IMR-90 (cell line): Measurements from ENCODE around the gene CIZ1. TPM values are rescaled to one million over a fixed set of nuclear protein-coding genes. Genes with fewer than 3 reads are reported as not detected.

Experiments used
- ATAC-seq: fragments of 200-7000 bp; cut with Tn5 transposase; 2 replicates; pipeline ENCODE4 v1.9.1; 2020; ENCODE audit warnings: low read depth, mild to moderate bottlenecking, moderate library complexity
- BruUV-seq: library from RNA; stranded (reverse); fragments of 400-500 nt; replicated peaks from 2 replicates; lab custom pipeline; 2021; lab: Mats Ljungman, UMichigan
- CTCF ChIA-PET: fragments of 300-600 bp; formaldehyde crosslinking; extraction: SDS; loops from one replicate; lab custom pipeline; 2021; ENCODE audit warnings: antibody characterized with exemption; lab: Yijun Ruan, JAX
- POLR2A ChIA-PET: fragments of 300-600 bp; sonication (Branson Sonifier 250); formaldehyde crosslinking; loops from one replicate; lab custom pipeline; 2022; ENCODE audit warnings: antibody characterized with exemption; ENCODE audit not compliant: unreplicated experiment; lab: Charles Lee
- DNase-seq: peaks from one replicate; pipeline ENCODE4 v3.0.0; 2013
- H2AFZ ChIP-seq: replicated peaks from 2 replicates; pipeline ENCODE3; 2013; ENCODE audit warnings: low read length, mild to moderate bottlenecking; ENCODE audit not compliant: poor library complexity
- H2AK5ac ChIP-seq: 2 replicates; pipeline ENCODE4 v1.6.1; 2013; ENCODE audit warnings: low read depth, low read length, inconsistent platforms
- H2AK9ac ChIP-seq: replicated peaks from 2 replicates; pipeline ENCODE3; 2013; ENCODE audit warnings: mild to moderate bottlenecking, low read depth, low read length, moderate library complexity; ENCODE audit not compliant: poor library complexity
- H2BK120ac ChIP-seq: 2 replicates; pipeline ENCODE4 v1.6.1; 2013; ENCODE audit warnings: low read depth, low read length, inconsistent platforms
- H2BK15ac ChIP-seq: 3 replicates; pipeline ENCODE4 v1.6.1; 2013; ENCODE audit warnings: low read depth, low read length, inconsistent platforms
- H2BK20ac ChIP-seq: 2 replicates; pipeline ENCODE4 v1.6.1; 2013; ENCODE audit warnings: low read depth, mild to moderate bottlenecking, inconsistent platforms, low read length, moderate library complexity
- H2BK5ac ChIP-seq: 2 replicates; pipeline ENCODE4 v1.6.1; 2013; ENCODE audit warnings: mild to moderate bottlenecking, low read depth, low read length, inconsistent platforms; ENCODE audit not compliant: poor library complexity, severe bottlenecking
- H3K14ac ChIP-seq: replicated peaks from 2 replicates; pipeline ENCODE4 v1.6.1; 2013; ENCODE audit warnings: low read depth, low read length, inconsistent platforms
- H3K18ac ChIP-seq: 2 replicates; pipeline ENCODE4 v1.6.1; 2013; ENCODE audit warnings: low read depth, low read length, control low read depth
- H3K23ac ChIP-seq: 2 replicates; pipeline ENCODE4 v1.6.1; 2013; ENCODE audit warnings: low read depth, low read length, inconsistent platforms
- H3K27ac ChIP-seq: 2 replicates; pipeline ENCODE4 v1.5.1; 2013; ENCODE audit warnings: mild to moderate bottlenecking, control low read depth, low read length; ENCODE audit not compliant: insufficient read depth
- H3K27me3 ChIP-seq: 2 replicates; pipeline ENCODE4 v1.6.1; 2013; ENCODE audit warnings: low read length; ENCODE audit not compliant: control insufficient read depth, insufficient read depth
- H3K36me3 ChIP-seq: 2 replicates; pipeline ENCODE4 v1.6.1; 2013; ENCODE audit warnings: low read length, mixed read lengths; ENCODE audit not compliant: control insufficient read depth, insufficient read depth
- H3K4ac ChIP-seq: 2 replicates; pipeline ENCODE4 v1.6.1; 2013; ENCODE audit warnings: low read depth, low read length, inconsistent platforms
- H3K4me1 ChIP-seq: 2 replicates; pipeline ENCODE4 v1.6.1; 2013; ENCODE audit warnings: low read length, mixed read lengths; ENCODE audit not compliant: control insufficient read depth, insufficient read depth
- H3K4me2 ChIP-seq: 2 replicates; pipeline ENCODE4 v1.6.1; 2013; ENCODE audit warnings: low read depth, mild to moderate bottlenecking, control low read depth, low read length, moderate library complexity
- H3K4me3 ChIP-seq: 2 replicates; pipeline ENCODE4 v1.5.1; 2013; ENCODE audit warnings: low read depth, mild to moderate bottlenecking, control low read depth, low read length, moderate library complexity; ENCODE audit not compliant: insufficient read depth
- H3K56ac ChIP-seq: 2 replicates; pipeline ENCODE4 v1.6.1; 2013; ENCODE audit warnings: low read length, inconsistent platforms; ENCODE audit not compliant: insufficient read depth; ENCODE audit errors: extremely low read depth
- H3K79me1 ChIP-seq, 2 experiments: 2 replicates each; pipeline ENCODE4 v1.6.1; 2013; ENCODE audit warnings: low read length in 2 of 2, inconsistent platforms in 1 of 2, low read depth in 1 of 2
- H3K9ac ChIP-seq: 2 replicates; pipeline ENCODE4 v1.6.1; 2013; ENCODE audit warnings: low read depth, low read length, control low read depth
- H3K9me1 ChIP-seq: 2 replicates; pipeline ENCODE4 v1.6.1; 2013; ENCODE audit warnings: low read length, inconsistent platforms; ENCODE audit not compliant: insufficient read depth
- H3K9me3 ChIP-seq: 2 replicates; pipeline ENCODE4 v1.6.1; 2013; ENCODE audit warnings: low read length; ENCODE audit not compliant: control insufficient read depth, insufficient read depth
- H4K20me1 ChIP-seq: 2 replicates; pipeline ENCODE4 v1.6.1; 2013; ENCODE audit warnings: low read length, inconsistent platforms; ENCODE audit not compliant: insufficient read depth
- H4K5ac ChIP-seq: 2 replicates; pipeline ENCODE4 v1.6.1; 2013; ENCODE audit warnings: mild to moderate bottlenecking, low read depth, low read length, control low read depth
- H4K8ac ChIP-seq, 2 experiments: 2 replicates each; pipeline ENCODE4 v1.6.1; 2013; ENCODE audit warnings: low read depth in 2 of 2, low read length in 2 of 2, control low read depth in 1 of 2, inconsistent platforms in 1 of 2
- H4K91ac ChIP-seq: 2 replicates; pipeline ENCODE4 v1.6.1; 2013; ENCODE audit warnings: low read depth, low read length, inconsistent platforms; ENCODE audit not compliant: insufficient read depth
- BHLHE40 ChIP-seq: fragments of 150-350 bp; IDR thresholded peaks from 2 replicates; pipeline ENCODE4 v1.6.1; 2016; ENCODE audit warnings: mild to moderate bottlenecking, low read depth, low read length
- CHD1 ChIP-seq: IDR thresholded peaks from 2 replicates; pipeline ENCODE4 v1.6.1; 2012; ENCODE audit warnings: low read depth, low read length, improper control_type of control experiment
- FOS ChIP-seq: fragments of 150-350 bp; IDR thresholded peaks from 2 replicates; pipeline ENCODE4 v1.6.1; 2016; ENCODE audit warnings: low read depth, low read length
- NFE2L2 ChIP-seq: fragments of 150-350 bp; IDR thresholded peaks from 2 replicates; pipeline ENCODE4 v1.6.1; 2016; ENCODE audit warnings: low read depth, mild to moderate bottlenecking, low read length
- POLR2A ChIP-seq: IDR thresholded peaks from 2 replicates; pipeline ENCODE4 v1.6.1; 2012; ENCODE audit warnings: mild to moderate bottlenecking, low read depth, low read length
- RCOR1 ChIP-seq: IDR thresholded peaks from 2 replicates; pipeline ENCODE4 v1.6.1; 2012; ENCODE audit warnings: mild to moderate bottlenecking, low read length, improper control_type of control experiment; ENCODE audit not compliant: insufficient replicate concordance
- RFX5 ChIP-seq: IDR thresholded peaks from 2 replicates; pipeline ENCODE4 v1.8.0; 2012; ENCODE audit warnings: low read depth, mild to moderate bottlenecking, low read length, moderate library complexity
- SMC3 ChIP-seq: fragments of 150-350 bp; IDR thresholded peaks from 2 replicates; pipeline ENCODE4 v1.6.1; 2016; ENCODE audit warnings: low read depth, mild to moderate bottlenecking, antibody characterized with exemption, low read length, moderate library complexity
- WGBS, 2 experiments: methylation state at CpG; one replicate each; pipeline versions ENCODE4 v1.1.5 to v1.1.7; 2013; ENCODE audit warnings: missing lambda C conversion rate in 2 of 2; ENCODE audit not compliant: insufficient read length in 1 of 2; ENCODE audit errors: extremely low coverage in 2 of 2; 5-methylcytosine and 5-hydroxymethylcytosine counted together
- dilution Hi-C: fragments of 300-500 bp; cut with HindIII; formaldehyde crosslinking; loops from one replicate; pipeline ENCODE4 v1.14.3; 2018; ENCODE audit warnings: low sequenced_read_pairs; ENCODE audit not compliant: unreplicated experiment
- in situ Hi-C: fragments of 300-500 bp; cut with MboI; formaldehyde crosslinking; loops from 3 replicates; pipeline ENCODE4 v1.14.3; 2019; ENCODE audit warnings: low sequenced_read_pairs, inconsistent platforms, mixed read lengths
- intact Hi-C: fragments of 100-400 bp; cut with micrococcal nuclease; formaldehyde crosslinking; loops from 2 replicates; pipeline ENCODE4 v1.10.0; 2022
- polyA plus RNA-seq, 3 experiments: library from polyadenylated mRNA; depleted of rRNA; stranded (reverse); fragments of >200 nt; gene quantifications; 2 replicates each; pipeline ENCODE4 v1.2.3, GENCODE V29; 2012; ENCODE audit warnings: low replicate concordance in 1 of 3
- total RNA-seq: library from RNA; depleted of rRNA; stranded (reverse); fragments of >200 nt; gene quantifications from 2 replicates; pipeline ENCODE4 v1.2.3, GENCODE V29; 2012
- TF ChIP-seq, protein P1 (sequence below): fragments of 150-350 bp; IDR thresholded peaks from 2 replicates; pipeline ENCODE4 v1.6.1; 2017; ENCODE audit warnings: mild to moderate bottlenecking, antibody characterized with exemption, low read length, low read depth
- TF ChIP-seq, protein P2 (sequence below): conservative IDR thresholded peaks from 2 replicates; pipeline ENCODE4 v1.5.1; 2012; ENCODE audit warnings: mild to moderate bottlenecking, low read depth, low read length, improper control_type of control experiment
- TF ChIP-seq, protein P3 (sequence below): fragments of 150-350 bp; IDR thresholded peaks from 2 replicates; pipeline ENCODE4 v1.6.1; 2016; ENCODE audit warnings: low read depth, mild to moderate bottlenecking, low read length, moderate library complexity, borderline replicate concordance

The CIZ1 gene
- total and polyA plus RNA-seq, 2 of the 4 experiments (the other 2 are of a cell fraction): 13.8 to 51.9 TPM

DNA sequence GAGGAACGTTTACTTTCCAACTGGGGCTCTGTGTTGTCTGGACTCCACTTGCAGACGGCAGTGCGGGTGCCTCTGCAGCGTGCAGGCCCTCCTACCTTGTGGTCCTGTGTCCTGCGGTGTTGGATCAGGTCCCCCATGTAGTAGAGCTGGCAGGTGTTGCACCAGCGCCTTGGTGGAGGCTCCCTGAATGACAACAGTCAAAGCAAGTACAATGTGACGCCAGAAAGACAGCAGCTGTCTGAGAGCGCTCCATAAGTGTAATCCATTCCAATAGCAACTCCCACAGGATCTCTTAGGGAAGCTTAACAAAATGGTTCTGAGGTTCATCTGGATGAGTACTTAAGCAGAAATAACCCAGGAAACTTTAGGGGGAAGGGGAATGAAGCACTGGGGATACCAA lies 21.4 kb downstream of the CIZ1 start:
- Histone ChIP-seq H3K4ac (no peak overlapping the region), H4K5ac (no peak overlapping the region), H2AFZ (no peak overlapping the region), H3K27ac (no peak overlapping the region), H2AK9ac (no peak overlapping the region), H4K8ac (no peak overlapping the region), H3K18ac (no peak overlapping the region), H3K79me1 (peaks cover 9 to 40% of the 10 kb centered on the region in 2 experiments), H2BK120ac (no peak overlapping the region), H3K27me3 (no peaks in the 10 kb centered on the region), H3K14ac (no peak overlapping the region), H3K23ac (no peak overlapping the region), H3K9ac (no peak overlapping the region), H2BK15ac (no peak overlapping the region), H2AK5ac (no peak overlapping the region), H4K91ac (no peak overlapping the region), H2BK20ac (no peak overlapping the region), H3K36me3 (peaks cover 43% of the 10 kb centered on the region), H3K9me3 (no peaks in the 10 kb centered on the region), H2BK5ac (no peak overlapping the region), H3K56ac (no peak overlapping the region), H3K4me3 (no peak overlapping the region), H3K4me2 (no peak overlapping the region), H3K4me1 (peaks cover 3% of the 10 kb centered on the region; the same call in 1 of the 2 replicates), H3K9me1 (peaks cover 18% of the 10 kb centered on the region), H4K20me1 (peaks cover 3% of the 10 kb centered on the region; the same call in 1 of the 2 replicates)
- no peak for DNase-seq
- BruUV-seq: no TSS peak
- ChIA-PET POLR2A (no interaction called here), CTCF (no interaction called here)
- dilution Hi-C loops (no loop called here), intact Hi-C loops (no loop called here), in situ Hi-C loops (no loop called here)
- TF ChIP-seq POLR2A (no peak), SMC3 (no peak), CHD1 (no peak), NFE2L2 (no peak), RFX5 (no peak), BHLHE40 (no peak), FOS (no peak), RCOR1 (no peak)
- TF ChIP-seq, protein P1, sequence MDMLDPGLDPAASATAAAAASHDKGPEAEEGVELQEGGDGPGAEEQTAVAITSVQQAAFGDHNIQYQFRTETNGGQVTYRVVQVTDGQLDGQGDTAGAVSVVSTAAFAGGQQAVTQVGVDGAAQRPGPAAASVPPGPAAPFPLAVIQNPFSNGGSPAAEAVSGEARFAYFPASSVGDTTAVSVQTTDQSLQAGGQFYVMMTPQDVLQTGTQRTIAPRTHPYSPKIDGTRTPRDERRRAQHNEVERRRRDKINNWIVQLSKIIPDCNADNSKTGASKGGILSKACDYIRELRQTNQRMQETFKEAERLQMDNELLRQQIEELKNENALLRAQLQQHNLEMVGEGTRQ: no peak
- TF ChIP-seq, protein P2, sequence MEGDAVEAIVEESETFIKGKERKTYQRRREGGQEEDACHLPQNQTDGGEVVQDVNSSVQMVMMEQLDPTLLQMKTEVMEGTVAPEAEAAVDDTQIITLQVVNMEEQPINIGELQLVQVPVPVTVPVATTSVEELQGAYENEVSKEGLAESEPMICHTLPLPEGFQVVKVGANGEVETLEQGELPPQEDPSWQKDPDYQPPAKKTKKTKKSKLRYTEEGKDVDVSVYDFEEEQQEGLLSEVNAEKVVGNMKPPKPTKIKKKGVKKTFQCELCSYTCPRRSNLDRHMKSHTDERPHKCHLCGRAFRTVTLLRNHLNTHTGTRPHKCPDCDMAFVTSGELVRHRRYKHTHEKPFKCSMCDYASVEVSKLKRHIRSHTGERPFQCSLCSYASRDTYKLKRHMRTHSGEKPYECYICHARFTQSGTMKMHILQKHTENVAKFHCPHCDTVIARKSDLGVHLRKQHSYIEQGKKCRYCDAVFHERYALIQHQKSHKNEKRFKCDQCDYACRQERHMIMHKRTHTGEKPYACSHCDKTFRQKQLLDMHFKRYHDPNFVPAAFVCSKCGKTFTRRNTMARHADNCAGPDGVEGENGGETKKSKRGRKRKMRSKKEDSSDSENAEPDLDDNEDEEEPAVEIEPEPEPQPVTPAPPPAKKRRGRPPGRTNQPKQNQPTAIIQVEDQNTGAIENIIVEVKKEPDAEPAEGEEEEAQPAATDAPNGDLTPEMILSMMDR: no peak
- TF ChIP-seq, protein P3, sequence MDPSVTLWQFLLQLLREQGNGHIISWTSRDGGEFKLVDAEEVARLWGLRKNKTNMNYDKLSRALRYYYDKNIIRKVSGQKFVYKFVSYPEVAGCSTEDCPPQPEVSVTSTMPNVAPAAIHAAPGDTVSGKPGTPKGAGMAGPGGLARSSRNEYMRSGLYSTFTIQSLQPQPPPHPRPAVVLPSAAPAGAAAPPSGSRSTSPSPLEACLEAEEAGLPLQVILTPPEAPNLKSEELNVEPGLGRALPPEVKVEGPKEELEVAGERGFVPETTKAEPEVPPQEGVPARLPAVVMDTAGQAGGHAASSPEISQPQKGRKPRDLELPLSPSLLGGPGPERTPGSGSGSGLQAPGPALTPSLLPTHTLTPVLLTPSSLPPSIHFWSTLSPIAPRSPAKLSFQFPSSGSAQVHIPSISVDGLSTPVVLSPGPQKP: no peak
- no peak for ATAC-seq
- WGBS, 2 experiments: 84% methylated on average over 4 of the region's 8 CpGs; no CpG with 5 or more reads in 1 of the 2 experiments
